ENCODE data around the gene KCNQ1.

GRCh38 chr11:2647167-2647566 lies 202.4 kb downstream of the KCNQ1 start:
- TF ChIP-seq, protein P1, sequence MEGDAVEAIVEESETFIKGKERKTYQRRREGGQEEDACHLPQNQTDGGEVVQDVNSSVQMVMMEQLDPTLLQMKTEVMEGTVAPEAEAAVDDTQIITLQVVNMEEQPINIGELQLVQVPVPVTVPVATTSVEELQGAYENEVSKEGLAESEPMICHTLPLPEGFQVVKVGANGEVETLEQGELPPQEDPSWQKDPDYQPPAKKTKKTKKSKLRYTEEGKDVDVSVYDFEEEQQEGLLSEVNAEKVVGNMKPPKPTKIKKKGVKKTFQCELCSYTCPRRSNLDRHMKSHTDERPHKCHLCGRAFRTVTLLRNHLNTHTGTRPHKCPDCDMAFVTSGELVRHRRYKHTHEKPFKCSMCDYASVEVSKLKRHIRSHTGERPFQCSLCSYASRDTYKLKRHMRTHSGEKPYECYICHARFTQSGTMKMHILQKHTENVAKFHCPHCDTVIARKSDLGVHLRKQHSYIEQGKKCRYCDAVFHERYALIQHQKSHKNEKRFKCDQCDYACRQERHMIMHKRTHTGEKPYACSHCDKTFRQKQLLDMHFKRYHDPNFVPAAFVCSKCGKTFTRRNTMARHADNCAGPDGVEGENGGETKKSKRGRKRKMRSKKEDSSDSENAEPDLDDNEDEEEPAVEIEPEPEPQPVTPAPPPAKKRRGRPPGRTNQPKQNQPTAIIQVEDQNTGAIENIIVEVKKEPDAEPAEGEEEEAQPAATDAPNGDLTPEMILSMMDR (optimal IDR thresholded peaks at IDR 0.05 in 1 of 3, IDR thresholded peaks at IDR 0.05 in 1 of 3, conservative IDR thresholded peaks at IDR 0.05 in 1 of 3; ENCODE audit: extremely low read depth in 1 of 3, insufficient read depth in 2 of 3, low read length in 3 of 3) = no peak
- TF ChIP-seq EZH2 (IDR thresholded peaks at IDR 0.05; ENCODE audit: low read length) = no peak

All from keratinocyte (primary cell).